HepG2 (cell line): ENCODE results near the gene ZNF554. TPM values are rescaled to one million over a fixed set of nuclear protein-coding genes. Genes with fewer than 3 reads are reported as not detected.

Experiments
- ATAC-seq: fragments of 200-7000 bp; cut with Tn5 transposase; 3 replicates; pipeline ENCODE4 v1.9.1; 2020; ENCODE audit warnings: mild to moderate bottlenecking, moderate library complexity
- BruUV-seq: library from RNA; stranded (reverse); fragments of 400-500 nt; replicated peaks from 2 replicates; lab custom pipeline; 2021; lab: Mats Ljungman, UMichigan
- CTCF ChIA-PET: fragments of 300-600 bp; formaldehyde crosslinking; extraction: SDS; loops from one replicate; lab custom pipeline; 2021; ENCODE audit warnings: low total read pairs, inconsistent platforms, low intra/inter-chr PET ratio; lab: Yijun Ruan, JAX
- POLR2A ChIA-PET: fragments of 350-600 bp; sonication (Branson Sonifier 250); formaldehyde crosslinking; loops from one replicate; lab custom pipeline; 2020; ENCODE audit warnings: antibody characterized with exemption, inconsistent platforms; lab: Yijun Ruan, JAX
- DNase-seq: peaks from one replicate; pipeline ENCODE4 v3.0.0-alpha.2; 2015; ENCODE audit warnings: low spot score
- FAIRE-seq: peaks from 3 replicates; lab custom pipeline; 2011; peaks lifted over from hg19 to GRCh38; lab: Jason Lieb, UNC
- H2AFZ ChIP-seq: one replicate; pipeline ENCODE4 v1.6.1; 2011; ENCODE audit warnings: low read length, inconsistent platforms
- H3K27ac ChIP-seq: fragments of 300-600 bp; 3 replicates; pipeline ENCODE4 v1.8.0; 2011; ENCODE audit warnings: mixed run types, mild to moderate bottlenecking, mixed read lengths, low read length, inconsistent platforms; ENCODE audit not compliant: insufficient read depth; ENCODE audit errors: extremely low read length
- H3K27me3 ChIP-seq, 2 experiments: fragments of 200-600 bp in 1 of 2; 2 replicates in 1 of 2; 3 replicates in 1 of 2; pipeline versions ENCODE4 v1.6.0 to v1.8.0; 2011; ENCODE audit warnings: low read length in 2 of 2, mild to moderate bottlenecking in 2 of 2, moderate library complexity in 2 of 2, inconsistent platforms in 1 of 2; ENCODE audit not compliant: insufficient read depth in 2 of 2, control insufficient read depth in 1 of 2
- H3K36me3 ChIP-seq, 2 experiments: fragments of 200-600 bp in 1 of 2; replicated peaks in 1 of 2; 2 replicates in 1 of 2; 3 replicates in 1 of 2; pipeline versions ENCODE4 v1.5.1 to v1.8.0; 2011; ENCODE audit warnings: low read length in 2 of 2, inconsistent platforms in 1 of 2; ENCODE audit not compliant: insufficient read depth in 2 of 2, control insufficient read depth in 1 of 2
- H3K4me1 ChIP-seq: 2 replicates; pipeline ENCODE4 v1.5.1; 2012; ENCODE audit warnings: low read length, inconsistent platforms; ENCODE audit not compliant: insufficient read depth
- H3K4me2 ChIP-seq: 2 replicates; pipeline ENCODE4 v1.6.0; 2011; ENCODE audit warnings: low read depth, low read length, inconsistent platforms
- H3K4me3 ChIP-seq, 3 experiments: fragments of 200-600 bp in 1 of 3; sonication (generic), shearing (Covaris generic) in 1 of 3; replicated peaks in 1 of 3; 2 replicates each; pipeline ENCODE4 v1.5.1; 2011 to 2016; ENCODE audit warnings: low read length in 3 of 3, inconsistent platforms in 2 of 3, low read depth in 2 of 3, mild to moderate bottlenecking in 2 of 3, control low read depth in 1 of 3, mixed read lengths in 1 of 3; ENCODE audit not compliant: insufficient read depth in 1 of 3
- H3K79me2 ChIP-seq: one replicate; pipeline ENCODE4 v1.6.1; 2011; ENCODE audit warnings: low read length, inconsistent platforms; ENCODE audit not compliant: insufficient read depth
- H3K9ac ChIP-seq: 2 replicates; pipeline ENCODE4 v1.6.0; 2011; ENCODE audit warnings: mild to moderate bottlenecking, low read depth, low read length, inconsistent platforms; ENCODE audit not compliant: insufficient read depth
- H3K9me3 ChIP-seq: 2 replicates; pipeline ENCODE4 v1.5.1; 2012; ENCODE audit warnings: mild to moderate bottlenecking, low read length
- H4K20me1 ChIP-seq: 2 replicates; pipeline ENCODE4 v1.6.0; 2011; ENCODE audit warnings: inconsistent platforms, mild to moderate bottlenecking, low read length, moderate library complexity; ENCODE audit not compliant: insufficient read depth
- BCL6 ChIP-seq: IDR thresholded peaks from 2 replicates; pipeline ENCODE4 v1.6.1; 2016; ENCODE audit warnings: missing genetic modification reagents, missing compliant biosample characterization
- CEBPG ChIP-seq: IDR thresholded peaks from 2 replicates; pipeline ENCODE4 v1.6.1; 2016
- GLI4 ChIP-seq: sonication (generic); formaldehyde crosslinking; IDR thresholded peaks from 2 replicates; pipeline ENCODE4 v1.5.1; 2020; ENCODE audit warnings: missing genetic modification reagents, mild to moderate bottlenecking, moderate library complexity, borderline replicate concordance
- GZF1 ChIP-seq: sonication (generic); formaldehyde crosslinking; IDR thresholded peaks from 2 replicates; pipeline ENCODE4 v1.5.1; 2020; ENCODE audit warnings: mild to moderate bottlenecking, missing genetic modification reagents
- KLF9 ChIP-seq: IDR thresholded peaks from 2 replicates; pipeline ENCODE4 v1.6.1; 2016; ENCODE audit warnings: low read depth
- MTA1 ChIP-seq: sonication (generic); formaldehyde crosslinking; IDR thresholded peaks from 2 replicates; pipeline ENCODE4 v1.4.0; 2020; ENCODE audit warnings: missing genetic modification reagents, mild to moderate bottlenecking, borderline replicate concordance
- NR2C2 ChIP-seq: sonication (generic); formaldehyde crosslinking; IDR thresholded peaks from 2 replicates; pipeline ENCODE4 v1.4.0; 2020; ENCODE audit warnings: missing genetic modification reagents, mild to moderate bottlenecking, moderate library complexity, borderline replicate concordance
- RAD51 ChIP-seq: fragments of 450-650 bp; IDR thresholded peaks from 2 replicates; pipeline ENCODE4 v1.6.1; 2016; ENCODE audit warnings: borderline replicate concordance
- RBM39 ChIP-seq: fragments of 200-400 bp; formaldehyde crosslinking; IDR thresholded peaks from one replicate; pipeline ENCODE4 v1.6.1; 2018; ENCODE audit warnings: antibody characterized with exemption, mild to moderate bottlenecking, low read depth, low read length; ENCODE audit not compliant: poor library complexity, severe bottlenecking
- ZNF264 ChIP-seq: sonication (generic); formaldehyde crosslinking; IDR thresholded peaks from 2 replicates; pipeline ENCODE4 v1.4.0; 2020; ENCODE audit warnings: missing genetic modification reagents
- ZNF350 ChIP-seq: sonication (generic); formaldehyde crosslinking; IDR thresholded peaks from 2 replicates; pipeline ENCODE4 v1.4.0; 2020; ENCODE audit warnings: mild to moderate bottlenecking, low read depth, missing genetic modification reagents, borderline replicate concordance
- ZNF383 ChIP-seq: sonication (generic); formaldehyde crosslinking; IDR thresholded peaks from 2 replicates; pipeline ENCODE4 v1.4.0; 2020; ENCODE audit warnings: missing genetic modification reagents, mild to moderate bottlenecking, borderline replicate concordance
- ZSCAN25 ChIP-seq: sonication (generic); formaldehyde crosslinking; IDR thresholded peaks from 2 replicates; pipeline ENCODE4 v1.8.0; 2022; ENCODE audit warnings: mild to moderate bottlenecking, missing genetic modification reagents
- WGBS: methylation state at CpG from one replicate; pipeline ENCODE4 v1.1.6; 2017; ENCODE audit warnings: low lambda C conversion rate; 5-methylcytosine and 5-hydroxymethylcytosine counted together
- in situ Hi-C: cut with HindIII; loops from 2 replicates; pipeline ENCODE4 v1.10.0; 2017; ENCODE audit warnings: low pct_unique_long_range_greater_than_20kb; ENCODE audit not compliant: extremely low pct_ligation_motif_present
- intact Hi-C: fragments of 100-400 bp; cut with micrococcal nuclease; formaldehyde crosslinking; loops from one replicate; pipeline ENCODE4 v1.10.0; 2022; ENCODE audit not compliant: unreplicated experiment
- polyA plus RNA-seq, 8 experiments: library from polyadenylated mRNA; depleted of rRNA in 3 of 8; stranded (reverse) in 7 of 8; unstranded in 1 of 8; fragments of >200 nt; fragmentation: Illumina TruSeq in 4 of 8; extraction: Trizol in 4 of 8; gene quantifications; 2 replicates each; pipeline versions ENCODE4 v1.2.1 to v1.2.3, GENCODE V29; 2011 to 2016; ENCODE audit warnings: low read depth in 4 of 8, missing spikeins in 1 of 8, mixed read lengths in 1 of 8; ENCODE audit not compliant: insufficient read depth in 1 of 8
- total RNA-seq, 5 experiments: library from RNA; depleted of rRNA; stranded (reverse); fragments of >200 nt; fragmentation: Illumina TruSeq; extraction: Trizol; gene quantifications; 2 replicates each; pipeline ENCODE4 v1.2.3, GENCODE V29; 2016; ENCODE audit warnings: low read depth in 1 of 5
- TF ChIP-seq, protein P1 (sequence below): sonication (generic); formaldehyde crosslinking; IDR thresholded peaks from 2 replicates; pipeline ENCODE4 v1.8.1; 2023; ENCODE audit warnings: missing genetic modification reagents, mild to moderate bottlenecking, borderline replicate concordance
- TF ChIP-seq, protein P2 (sequence below): sonication (generic); formaldehyde crosslinking; IDR thresholded peaks from 2 replicates; pipeline ENCODE4 v1.4.0; 2020; ENCODE audit warnings: mild to moderate bottlenecking, missing genetic modification reagents
- TF ChIP-seq, protein P3 (sequence below): sonication (generic); formaldehyde crosslinking; IDR thresholded peaks from 2 replicates; pipeline ENCODE4 v1.8.1; 2022; ENCODE audit warnings: low read depth, mild to moderate bottlenecking, missing genetic modification reagents

Gene ZNF554
- total and polyA plus RNA-seq, 2 of the 13 experiments (the other 11 are each of a cell fraction or from before 2014, with no cell fraction given) = 2.2 to 2.7 TPM

DNA sequence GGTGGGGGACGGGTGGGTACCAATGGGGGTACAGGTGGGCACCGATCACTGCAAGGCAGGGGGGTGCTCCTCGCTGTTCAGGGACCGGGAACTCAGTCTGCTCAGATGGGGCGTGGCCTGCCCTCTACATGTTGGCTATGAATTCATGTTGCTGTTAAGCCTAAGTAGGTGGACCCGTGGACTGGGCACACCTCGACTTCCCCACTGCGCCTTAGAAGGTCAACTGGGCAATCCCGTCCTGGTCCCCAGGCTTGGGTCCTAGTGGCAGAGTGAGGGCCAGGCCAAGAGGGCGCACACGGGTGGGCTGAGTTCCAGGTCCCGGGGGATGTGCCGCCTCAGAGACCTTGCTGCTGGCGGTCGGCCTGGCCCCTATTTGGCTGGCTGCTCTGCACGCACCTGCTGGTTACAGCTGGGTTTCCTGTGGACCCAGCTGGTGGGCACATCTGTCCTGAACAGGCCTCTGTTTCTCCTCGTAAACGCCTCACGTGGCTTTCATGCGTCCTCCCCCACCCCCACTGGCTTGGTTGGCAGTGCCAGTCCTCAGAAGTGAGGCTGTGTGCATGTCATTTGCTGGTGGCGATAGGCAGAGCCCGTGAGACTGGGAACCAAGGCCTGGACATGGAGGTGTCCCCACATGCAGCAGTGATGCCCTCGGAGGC is 13.5 kb upstream of the ZNF554 start:
- intact Hi-C loops (no loop called here), in situ Hi-C loops (no loop called here)
- H4K20me1 ChIP-seq = no peaks in the 10 kb centered on the region
- no TSS peak for BruUV-seq
- FAIRE-seq (no peak), DNase-seq (no peak), ATAC-seq (no peak)
- no peak overlapping the region for H3K27ac ChIP-seq
- no peaks in the 10 kb centered on the region for H3K79me2 ChIP-seq
- no peaks in the 10 kb centered on the region for H3K9me3 ChIP-seq
- peaks cover 9% of the 10 kb centered on the region for H3K4me1 ChIP-seq
- POLR2A ChIA-PET = no interaction called here
- H3K4me2 ChIP-seq = no peak overlapping the region
- H3K27me3 ChIP-seq = no peaks in the 10 kb centered on the region
- CTCF ChIA-PET = no interaction called here
- 97% methylated on average over 18 of the region's 23 CpGs for whole genome bisulfite sequencing
- H3K9ac ChIP-seq = no peak overlapping the region
- peaks cover 24 to 62% of the 10 kb centered on the region in 2 experiments; a peak in 4 of 5 replicates for H3K36me3 ChIP-seq
- no peak overlapping the region for H3K4me3 ChIP-seq
- no peak overlapping the region for H2AFZ ChIP-seq
- no peak for TF ChIP-seq GZF1 (CRISPR knock-in tag)
- TF ChIP-seq, protein P1, sequence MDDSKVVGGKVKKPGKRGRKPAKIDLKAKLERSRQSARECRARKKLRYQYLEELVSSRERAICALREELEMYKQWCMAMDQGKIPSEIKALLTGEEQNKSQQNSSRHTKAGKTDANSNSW = no peak
- TF ChIP-seq, protein P2, sequence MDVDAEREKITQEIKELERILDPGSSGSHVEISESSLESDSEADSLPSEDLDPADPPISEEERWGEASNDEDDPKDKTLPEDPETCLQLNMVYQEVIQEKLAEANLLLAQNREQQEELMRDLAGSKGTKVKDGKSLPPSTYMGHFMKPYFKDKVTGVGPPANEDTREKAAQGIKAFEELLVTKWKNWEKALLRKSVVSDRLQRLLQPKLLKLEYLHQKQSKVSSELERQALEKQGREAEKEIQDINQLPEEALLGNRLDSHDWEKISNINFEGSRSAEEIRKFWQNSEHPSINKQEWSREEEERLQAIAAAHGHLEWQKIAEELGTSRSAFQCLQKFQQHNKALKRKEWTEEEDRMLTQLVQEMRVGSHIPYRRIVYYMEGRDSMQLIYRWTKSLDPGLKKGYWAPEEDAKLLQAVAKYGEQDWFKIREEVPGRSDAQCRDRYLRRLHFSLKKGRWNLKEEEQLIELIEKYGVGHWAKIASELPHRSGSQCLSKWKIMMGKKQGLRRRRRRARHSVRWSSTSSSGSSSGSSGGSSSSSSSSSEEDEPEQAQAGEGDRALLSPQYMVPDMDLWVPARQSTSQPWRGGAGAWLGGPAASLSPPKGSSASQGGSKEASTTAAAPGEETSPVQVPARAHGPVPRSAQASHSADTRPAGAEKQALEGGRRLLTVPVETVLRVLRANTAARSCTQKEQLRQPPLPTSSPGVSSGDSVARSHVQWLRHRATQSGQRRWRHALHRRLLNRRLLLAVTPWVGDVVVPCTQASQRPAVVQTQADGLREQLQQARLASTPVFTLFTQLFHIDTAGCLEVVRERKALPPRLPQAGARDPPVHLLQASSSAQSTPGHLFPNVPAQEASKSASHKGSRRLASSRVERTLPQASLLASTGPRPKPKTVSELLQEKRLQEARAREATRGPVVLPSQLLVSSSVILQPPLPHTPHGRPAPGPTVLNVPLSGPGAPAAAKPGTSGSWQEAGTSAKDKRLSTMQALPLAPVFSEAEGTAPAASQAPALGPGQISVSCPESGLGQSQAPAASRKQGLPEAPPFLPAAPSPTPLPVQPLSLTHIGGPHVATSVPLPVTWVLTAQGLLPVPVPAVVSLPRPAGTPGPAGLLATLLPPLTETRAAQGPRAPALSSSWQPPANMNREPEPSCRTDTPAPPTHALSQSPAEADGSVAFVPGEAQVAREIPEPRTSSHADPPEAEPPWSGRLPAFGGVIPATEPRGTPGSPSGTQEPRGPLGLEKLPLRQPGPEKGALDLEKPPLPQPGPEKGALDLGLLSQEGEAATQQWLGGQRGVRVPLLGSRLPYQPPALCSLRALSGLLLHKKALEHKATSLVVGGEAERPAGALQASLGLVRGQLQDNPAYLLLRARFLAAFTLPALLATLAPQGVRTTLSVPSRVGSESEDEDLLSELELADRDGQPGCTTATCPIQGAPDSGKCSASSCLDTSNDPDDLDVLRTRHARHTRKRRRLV = no peak
- TF ChIP-seq ZNF383 (CRISPR knock-in tag) = no peak
- TF ChIP-seq RBM39 = no peak
- no peak for TF ChIP-seq GLI4
- no peak for TF ChIP-seq BCL6
- TF ChIP-seq ZNF350 (CRISPR knock-in tag) = no peak
- no peak for TF ChIP-seq KLF9
- no peak for TF ChIP-seq NR2C2
- TF ChIP-seq MTA1 (CRISPR knock-in tag) = no peak
- TF ChIP-seq, protein P3, sequence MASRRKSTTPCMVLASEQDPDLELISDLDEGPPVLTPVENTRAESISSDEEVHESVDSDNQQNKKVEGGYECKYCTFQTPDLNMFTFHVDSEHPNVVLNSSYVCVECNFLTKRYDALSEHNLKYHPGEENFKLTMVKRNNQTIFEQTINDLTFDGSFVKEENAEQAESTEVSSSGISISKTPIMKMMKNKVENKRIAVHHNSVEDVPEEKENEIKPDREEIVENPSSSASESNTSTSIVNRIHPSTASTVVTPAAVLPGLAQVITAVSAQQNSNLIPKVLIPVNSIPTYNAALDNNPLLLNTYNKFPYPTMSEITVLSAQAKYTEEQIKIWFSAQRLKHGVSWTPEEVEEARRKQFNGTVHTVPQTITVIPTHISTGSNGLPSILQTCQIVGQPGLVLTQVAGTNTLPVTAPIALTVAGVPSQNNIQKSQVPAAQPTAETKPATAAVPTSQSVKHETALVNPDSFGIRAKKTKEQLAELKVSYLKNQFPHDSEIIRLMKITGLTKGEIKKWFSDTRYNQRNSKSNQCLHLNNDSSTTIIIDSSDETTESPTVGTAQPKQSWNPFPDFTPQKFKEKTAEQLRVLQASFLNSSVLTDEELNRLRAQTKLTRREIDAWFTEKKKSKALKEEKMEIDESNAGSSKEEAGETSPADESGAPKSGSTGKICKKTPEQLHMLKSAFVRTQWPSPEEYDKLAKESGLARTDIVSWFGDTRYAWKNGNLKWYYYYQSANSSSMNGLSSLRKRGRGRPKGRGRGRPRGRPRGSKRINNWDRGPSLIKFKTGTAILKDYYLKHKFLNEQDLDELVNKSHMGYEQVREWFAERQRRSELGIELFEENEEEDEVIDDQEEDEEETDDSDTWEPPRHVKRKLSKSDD = no peak
- no peak for TF ChIP-seq ZNF264 (CRISPR knock-in tag)
- TF ChIP-seq RAD51 = no peak
- TF ChIP-seq CEBPG = no peak
- no peak for TF ChIP-seq ZSCAN25 (CRISPR knock-in tag)
